ENCODE results near the gene FNDC3A.
"Not testable (repeated sequence)": the region's sequence is repeated elsewhere in the genome, so short reads cannot be mapped to it uniquely, and the experiment has no call there.

The FNDC3A gene

DNA sequence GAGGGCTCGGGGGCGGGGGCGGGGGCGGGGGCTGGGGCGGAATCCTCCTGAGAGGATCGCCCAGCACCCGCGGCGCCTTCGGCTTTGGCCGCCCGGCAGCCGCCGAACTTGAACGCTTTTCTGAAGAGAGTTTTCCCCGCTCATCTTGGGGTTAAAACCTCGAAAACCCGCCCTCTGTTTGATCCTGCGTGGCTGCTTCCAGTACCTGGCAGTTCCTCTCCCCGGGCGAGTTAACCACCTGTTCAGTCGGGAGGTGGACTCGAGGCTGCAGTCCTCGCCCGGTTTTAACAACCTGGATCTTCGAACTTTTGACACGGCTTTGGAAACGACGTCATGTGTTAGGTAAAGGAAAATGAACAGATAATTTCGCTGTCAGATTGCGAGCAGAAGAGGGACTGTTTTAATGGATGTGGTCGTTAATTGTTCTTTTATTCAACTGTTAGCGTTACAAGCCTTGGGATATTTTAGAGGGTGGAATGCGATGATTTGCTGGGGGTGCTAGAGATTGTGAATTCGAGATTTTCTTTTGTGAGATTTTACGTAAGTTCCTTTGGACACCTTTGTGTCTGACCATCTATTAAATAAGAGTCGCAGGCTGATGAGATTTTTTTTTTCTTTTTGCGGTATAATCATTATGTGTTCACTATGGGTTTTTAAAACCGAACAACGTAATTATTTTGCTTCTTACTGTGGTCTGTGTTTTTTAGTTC lies 1.0 kb downstream of the FNDC3A start:
- DNase-seq (ENCODE audit: low spot score) = peak; percentile 53

DNA sequence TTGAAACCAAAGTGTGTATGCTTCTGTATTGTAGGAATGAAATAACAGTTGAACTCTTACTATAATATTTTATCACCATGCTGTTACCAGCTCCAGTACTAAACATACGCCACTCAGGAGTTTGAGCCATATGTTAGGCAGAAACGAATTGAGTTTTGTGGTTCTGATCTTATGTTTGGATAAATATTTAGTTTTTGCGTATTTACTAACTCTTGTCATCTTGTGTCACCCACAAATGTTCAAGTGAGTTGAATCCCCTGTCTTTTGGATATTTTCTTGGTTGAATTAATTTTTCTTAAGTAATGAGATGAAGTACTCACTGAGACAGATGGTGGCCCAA lies 1.5 kb downstream of the FNDC3A start:
- DNase-seq (ENCODE audit: low spot score) = peak; percentile 26

GRCh38 chr13:48977973-48978372 lies 2.3 kb downstream of the FNDC3A start:
- no peak for DNase-seq (ENCODE audit: low spot score)

DNA sequence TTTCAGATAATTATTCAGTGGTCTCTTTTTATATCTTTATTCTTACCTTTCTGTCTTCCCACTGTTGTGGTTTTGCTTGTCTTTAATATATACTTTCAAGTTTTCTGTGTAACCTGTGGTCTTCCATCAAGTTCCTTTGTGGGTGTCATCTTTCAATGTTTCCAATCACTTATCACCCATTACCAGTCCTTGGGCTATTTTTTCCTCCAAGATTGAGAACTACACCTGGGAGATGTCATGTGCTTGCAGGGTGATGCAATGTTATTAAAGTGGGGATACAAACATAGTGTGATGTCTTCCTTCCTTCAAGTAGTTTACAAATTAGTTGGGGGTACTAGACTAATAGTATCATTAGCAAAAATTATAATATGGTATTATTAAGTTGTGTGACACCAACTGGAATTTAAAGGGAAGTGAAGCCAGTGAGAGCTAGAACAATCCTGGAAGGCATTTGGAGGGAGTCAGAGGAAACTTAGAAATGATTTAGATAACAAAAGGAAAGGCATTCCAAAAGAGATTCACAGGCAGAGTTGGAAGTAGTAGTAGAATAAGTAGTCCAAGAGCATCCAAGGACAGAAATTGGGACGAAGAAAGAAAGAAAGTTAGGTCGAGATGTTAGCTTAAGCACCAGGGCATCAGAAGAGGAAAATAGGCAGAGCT lies 3.4 kb downstream of the FNDC3A start:
- DNase-seq (ENCODE audit: low spot score) = no peak

DNA sequence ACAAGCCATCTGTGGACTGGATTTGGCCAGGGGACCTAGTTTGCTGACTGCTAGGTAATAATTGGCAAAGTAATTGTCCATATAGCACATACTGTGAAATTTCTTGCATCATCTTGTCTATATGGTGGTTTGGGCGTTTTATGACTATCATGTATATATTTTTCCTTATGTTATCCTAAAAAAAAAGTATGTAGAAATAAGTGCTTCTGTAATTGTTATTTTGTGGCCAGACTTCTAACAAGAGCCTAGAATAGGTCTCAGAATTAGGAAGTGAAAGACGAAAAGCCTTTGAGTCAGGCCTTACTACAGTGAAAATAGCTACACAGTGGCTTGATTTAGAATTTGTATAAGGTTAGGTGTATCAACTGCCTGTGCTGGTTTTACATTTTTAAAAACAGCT lies 4.2 kb downstream of the FNDC3A start:
- DNase-seq (ENCODE audit: low spot score) = no peak

DNA sequence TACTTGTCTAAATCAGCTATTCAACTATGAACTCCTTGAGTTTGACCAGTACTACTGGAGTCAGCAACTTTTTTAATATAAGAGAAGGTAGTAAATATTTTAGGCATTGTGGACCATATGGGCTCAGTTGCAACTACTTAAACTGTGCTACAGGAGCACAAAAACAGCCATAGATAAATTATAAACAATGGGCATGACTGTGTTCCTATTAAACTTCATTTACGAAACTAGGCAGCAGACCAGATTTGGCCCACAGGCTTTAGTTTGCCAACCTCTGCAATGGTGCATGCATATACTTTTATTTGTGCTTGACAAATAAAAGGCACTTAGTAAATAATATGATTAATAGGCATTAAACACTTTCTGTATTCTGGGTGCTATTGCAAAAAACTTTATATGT lies 7.6 kb downstream of the FNDC3A start:
- DNase-seq (ENCODE audit: low spot score) = no peak

- no peak for DNase-seq (ENCODE audit: low spot score)
Measured at GRCh38 chr13:48985756-48986155, 10.0 kb downstream of the FNDC3A start.

DNA sequence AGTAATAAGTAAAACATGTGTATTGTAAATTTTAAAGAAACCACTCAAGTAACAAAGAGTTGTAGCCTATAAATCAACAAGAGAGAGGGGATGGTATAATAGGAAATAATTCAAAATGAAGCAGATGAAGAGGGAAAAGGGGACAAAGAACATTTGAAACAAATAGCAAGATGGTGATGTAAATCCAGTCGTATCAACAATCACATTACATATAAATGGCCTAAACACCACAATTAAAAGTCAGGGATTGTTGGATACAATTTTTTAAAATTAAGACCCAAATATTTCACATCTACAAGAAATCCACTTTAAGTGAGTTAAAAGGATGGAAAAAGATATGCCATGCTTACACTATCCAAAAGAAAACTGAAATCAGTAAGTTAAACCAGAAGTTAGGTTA lies 15.2 kb downstream of the FNDC3A start:
- DNase-seq (ENCODE audit: low spot score) = no peak

DNA sequence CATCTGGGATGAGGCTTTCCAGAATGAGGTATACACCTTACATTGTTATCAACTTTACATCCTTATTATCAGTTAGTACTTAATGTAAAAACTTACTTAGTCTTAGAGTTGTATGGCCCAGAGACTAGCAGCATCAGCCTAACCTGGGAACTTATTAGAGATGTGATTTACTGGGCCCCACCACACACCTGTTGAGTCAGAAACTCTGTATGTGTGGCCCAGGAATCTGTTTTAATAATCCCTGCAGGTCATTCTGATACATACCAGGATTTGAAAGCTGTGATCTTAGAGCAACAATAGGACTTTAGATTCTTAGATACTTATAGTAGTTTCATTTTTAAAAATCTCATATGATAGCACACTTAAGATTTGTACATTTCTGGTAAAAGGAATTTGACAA lies 17.4 kb downstream of the FNDC3A start:
- no peak for DNase-seq (ENCODE audit: low spot score)

DNA sequence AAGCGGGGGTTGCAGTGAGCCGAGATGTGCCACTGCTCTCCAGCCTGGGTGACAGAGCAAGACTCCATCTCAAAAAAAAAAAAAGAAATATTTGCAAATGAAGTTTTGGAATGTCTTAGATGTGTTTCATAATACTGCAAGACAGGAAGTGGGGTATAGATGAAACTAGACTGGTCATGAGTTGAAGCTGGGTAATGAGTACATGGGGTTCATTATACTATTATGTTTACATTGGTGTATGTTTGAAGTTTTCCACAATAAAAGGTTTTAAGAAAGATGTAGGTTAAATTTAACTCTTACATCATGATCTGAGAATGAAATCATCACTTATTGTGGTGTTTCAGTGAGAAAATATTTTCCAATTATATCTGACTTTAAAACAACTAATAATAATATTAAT lies 19.0 kb downstream of the FNDC3A start:
- DNase-seq (ENCODE audit: low spot score) = no peak

- no peak for DNase-seq (ENCODE audit: low spot score)
Measured at GRCh38 chr13:48998641-48999292, 23.1 kb downstream of the FNDC3A start.

DNA sequence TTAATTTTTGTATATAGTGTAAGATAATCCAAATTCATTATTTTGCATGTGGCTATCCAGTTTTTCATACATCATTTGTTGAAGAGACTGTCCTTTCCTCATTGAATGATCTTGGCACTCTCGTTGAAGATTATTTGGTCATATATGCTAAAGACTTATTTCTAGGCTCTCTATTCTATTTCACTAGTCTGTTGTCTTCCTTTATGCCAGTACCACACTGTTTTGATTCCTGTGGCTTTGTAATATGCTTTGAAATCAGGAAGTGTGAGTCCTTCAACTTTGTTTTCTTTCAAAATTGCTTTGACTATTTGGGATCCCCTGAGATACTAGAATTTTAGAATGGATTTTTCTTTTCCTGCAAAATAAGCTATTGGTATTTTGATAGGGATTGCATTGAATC lies 24.5 kb downstream of the FNDC3A start:
- DNase-seq (ENCODE audit: low spot score) = no peak

- DNase-seq (ENCODE audit: low spot score) = not testable (repeated sequence)
Measured at GRCh38 chr13:49018986-49019635, 43.4 kb downstream of the FNDC3A start.

DNA sequence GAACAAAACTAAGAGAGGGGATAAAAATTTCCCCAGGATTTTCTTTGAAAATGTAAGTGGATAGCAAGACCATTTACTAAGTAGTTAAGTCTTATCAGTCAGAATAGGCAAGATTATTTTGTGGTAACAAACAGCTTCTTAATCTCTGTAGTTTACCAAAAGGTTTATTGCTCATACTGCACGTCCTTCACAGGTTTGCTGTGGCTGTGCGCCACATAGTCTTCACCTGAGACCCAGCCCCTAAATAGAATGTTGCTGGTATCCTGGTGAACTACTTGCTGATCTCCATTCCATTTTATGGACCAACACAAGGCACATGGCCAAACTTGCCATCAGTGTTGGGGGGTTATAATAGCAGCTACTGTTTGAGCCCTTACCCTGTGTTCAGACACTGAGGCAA lies 44.6 kb downstream of the FNDC3A start:
- no peak for DNase-seq (ENCODE audit: low spot score)

DNA sequence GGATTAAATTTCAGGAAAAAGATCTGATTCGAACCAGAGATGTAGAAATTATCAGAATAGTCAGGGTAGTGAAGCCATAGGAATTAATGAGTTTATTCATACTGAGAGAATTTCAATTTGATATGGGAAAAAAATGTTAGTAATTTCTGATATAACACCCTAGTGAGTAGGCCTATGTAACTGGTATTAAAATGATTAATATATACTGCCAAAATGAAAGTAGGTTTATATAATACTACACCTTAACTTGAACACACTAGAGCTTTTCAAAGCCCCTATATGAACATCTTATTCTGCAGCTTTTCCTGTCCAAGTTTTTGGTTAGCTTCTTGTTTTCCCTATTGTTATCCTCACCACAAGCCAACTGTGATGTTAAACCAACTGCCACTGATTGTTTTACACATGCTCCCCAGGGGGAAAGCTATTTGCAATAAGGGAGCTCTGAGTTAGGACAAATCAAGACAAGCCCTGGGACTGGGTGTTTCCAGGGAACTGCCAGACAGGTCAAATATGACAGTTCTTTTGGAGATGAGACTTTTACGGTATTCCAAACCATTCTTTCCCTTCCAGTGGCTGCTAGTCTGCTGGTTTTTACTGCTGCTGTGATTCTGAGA lies 45.3 kb downstream of the FNDC3A start:
- DNase-seq (ENCODE audit: low spot score) = no peak

DNA sequence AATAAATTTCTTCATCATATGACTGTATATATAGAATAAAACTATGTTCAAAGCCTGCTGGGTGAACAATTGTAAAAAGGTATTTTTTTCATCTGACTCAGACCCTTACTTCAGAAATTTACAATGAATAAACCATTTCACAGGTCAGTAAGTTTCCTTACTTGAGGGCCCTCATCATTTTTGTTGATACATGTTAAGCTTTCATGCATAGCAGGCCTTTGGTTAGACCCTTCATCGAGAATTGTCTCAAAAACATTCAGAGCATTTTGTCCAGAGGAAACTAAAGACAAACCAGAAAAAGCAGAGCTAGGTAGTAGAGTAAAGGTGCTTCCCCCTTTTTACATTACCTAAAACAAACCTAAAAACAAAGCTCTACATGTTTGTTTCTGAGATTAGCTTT lies 46.2 kb downstream of the FNDC3A start:
- DNase-seq (ENCODE audit: low spot score) = no peak

DNA sequence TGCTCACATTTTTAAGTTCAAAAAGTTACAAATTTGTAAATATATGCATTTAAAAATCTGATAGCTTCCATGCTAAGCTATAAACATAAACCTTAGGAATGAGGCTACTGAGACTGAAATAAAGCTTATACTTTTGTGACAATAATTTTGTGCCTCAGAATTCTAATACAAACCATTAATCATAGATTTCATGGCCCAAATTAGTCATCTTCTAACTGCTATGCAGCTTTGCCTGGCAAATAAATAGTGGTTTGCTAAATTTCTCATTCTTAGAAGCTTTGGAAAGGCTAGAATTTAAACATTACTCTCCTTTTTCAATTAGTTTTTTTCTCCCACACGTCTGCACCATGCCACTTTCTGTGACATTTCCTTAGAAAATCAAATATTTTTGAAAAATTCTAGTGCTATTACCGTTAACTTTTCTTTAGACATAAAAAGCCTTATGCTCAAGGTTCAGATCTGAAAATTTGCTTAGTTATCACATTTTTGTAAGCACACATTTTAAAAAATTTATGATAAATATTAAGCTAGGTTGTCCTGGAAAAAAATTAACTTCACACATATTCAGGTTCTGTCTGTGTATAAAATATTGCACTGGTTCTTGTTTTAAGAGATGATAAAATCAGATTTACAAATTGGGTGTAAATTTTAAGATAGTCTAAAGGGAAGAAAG lies 46.9 kb downstream of the FNDC3A start:
- no peak for DNase-seq (ENCODE audit: low spot score)

DNA sequence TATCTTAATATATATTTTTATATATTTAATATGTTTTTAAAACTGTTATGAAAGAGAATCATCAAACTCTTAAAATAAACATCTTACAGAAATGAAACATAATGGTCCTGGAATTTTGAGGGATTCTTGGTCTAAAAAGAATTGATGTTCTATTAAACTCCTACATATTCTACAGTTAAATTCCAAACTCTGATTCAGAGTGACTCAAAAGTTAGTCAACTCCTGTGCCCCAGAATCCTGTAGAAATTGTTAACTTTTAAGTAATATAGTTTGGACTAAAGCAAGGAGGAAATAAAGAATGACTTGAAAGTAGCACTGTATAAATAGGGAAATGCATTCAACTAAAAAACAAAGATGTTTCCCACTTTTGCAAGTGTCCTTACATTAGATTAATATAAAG lies 47.7 kb downstream of the FNDC3A start:
- no peak for DNase-seq (ENCODE audit: low spot score)

GRCh38 chr13:49026851-49027250 lies 51.1 kb downstream of the FNDC3A start:
- no peak for DNase-seq (ENCODE audit: low spot score)

GRCh38 chr13:49029570-49029969 lies 53.9 kb downstream of the FNDC3A start:
- no peak for DNase-seq (ENCODE audit: low spot score)

DNA sequence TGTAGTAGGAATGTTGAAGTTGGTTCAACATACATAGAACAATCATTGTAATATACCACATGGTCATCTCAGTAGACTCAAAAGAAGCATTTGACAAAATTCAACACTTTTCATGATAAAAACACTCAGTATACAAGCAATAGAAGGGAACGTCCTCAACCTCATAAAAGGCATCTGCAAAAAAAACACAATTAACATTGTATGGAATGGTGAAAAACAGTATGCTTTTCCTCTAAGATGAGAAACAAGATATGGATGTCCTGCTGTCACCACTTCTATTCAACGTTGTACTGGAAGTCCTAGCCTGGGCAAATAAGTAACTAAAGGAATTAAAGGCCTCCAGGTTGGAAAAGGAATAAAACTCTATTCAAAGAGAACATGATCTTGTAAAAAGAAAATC lies 54.5 kb downstream of the FNDC3A start:
- no peak for DNase-seq (ENCODE audit: low spot score)

DNA sequence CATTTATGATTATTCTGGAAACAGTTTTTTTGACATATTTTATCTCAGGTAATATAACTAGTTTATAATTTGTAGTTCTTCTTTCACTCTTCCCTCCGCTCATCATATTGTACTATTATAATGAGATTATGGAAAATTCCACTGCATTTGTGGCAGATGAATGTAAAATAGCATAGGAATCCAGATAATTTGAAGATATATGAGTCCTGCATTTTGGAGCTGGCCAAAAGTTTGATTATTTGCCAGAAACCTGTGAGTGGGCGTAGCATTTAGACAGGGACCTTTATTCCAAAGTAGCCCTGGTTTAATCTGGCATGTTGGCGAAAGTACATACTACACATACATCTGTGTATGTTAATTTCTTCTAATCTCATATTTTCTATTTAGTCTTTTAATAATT lies 65.2 kb downstream of the FNDC3A start:
- DNase-seq (ENCODE audit: low spot score) = no peak
